DMS79 (cell line): ENCODE measurements around the gene FAM210B.
"Not testable (repeated sequence)": the region's sequence is repeated elsewhere in the genome, so short reads cannot be mapped to it uniquely, and the experiment has no call there.

Experiments
- DNase-seq: peaks from one replicate; lab custom pipeline; 2025; lab: John Stamatoyannopoulos, UW

Gene FAM210B

DNA sequence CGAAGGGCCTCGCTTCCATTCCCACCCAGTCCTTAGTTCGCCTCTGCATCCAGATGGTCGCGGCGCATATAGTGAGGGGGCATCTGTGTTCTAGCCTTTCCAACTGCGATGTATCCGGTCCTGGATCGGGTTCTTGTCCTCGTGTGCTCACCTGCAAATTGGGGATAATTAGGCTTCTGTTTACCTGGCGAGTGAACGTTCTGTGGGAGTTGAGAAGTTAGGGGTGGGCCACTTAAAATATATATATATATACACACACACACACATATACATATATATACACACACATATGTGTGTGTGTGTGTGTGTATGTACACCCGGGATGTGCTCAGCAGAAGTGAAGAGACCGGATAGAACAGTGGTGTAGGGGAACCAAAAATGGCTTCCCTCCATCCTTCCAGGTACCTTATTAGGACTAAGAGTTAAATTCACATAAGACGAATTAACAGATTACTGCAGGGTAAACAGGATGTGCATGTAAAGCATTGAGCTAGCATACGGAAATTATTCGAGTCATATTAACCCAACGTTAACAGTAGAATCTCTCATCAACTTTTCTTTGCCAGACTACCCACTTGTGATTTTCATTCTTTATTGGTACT is 34.2 kb downstream of the FAM210B start:
- DNase-seq = no peak

DNA sequence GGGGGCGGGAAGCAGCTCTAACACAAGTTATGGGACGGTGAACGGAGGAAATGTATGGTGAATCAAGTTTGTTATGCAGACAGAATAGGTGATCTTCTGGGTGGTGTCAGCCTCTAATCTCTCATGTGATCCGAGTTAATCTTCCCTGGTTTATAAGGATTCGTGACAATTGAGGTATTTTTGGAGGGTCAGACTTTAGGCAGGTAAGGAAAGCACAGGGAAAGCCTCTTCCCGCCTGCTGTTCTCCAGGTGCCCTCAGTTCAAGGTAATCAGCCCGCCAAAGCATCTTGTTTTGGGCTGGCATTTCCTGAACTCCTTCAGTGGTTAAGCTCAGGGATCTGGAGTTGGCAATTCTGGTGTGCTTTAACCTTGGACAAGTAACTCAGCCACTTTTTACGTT is 34.9 kb downstream of the FAM210B start:
- DNase-seq = no peak

DNA sequence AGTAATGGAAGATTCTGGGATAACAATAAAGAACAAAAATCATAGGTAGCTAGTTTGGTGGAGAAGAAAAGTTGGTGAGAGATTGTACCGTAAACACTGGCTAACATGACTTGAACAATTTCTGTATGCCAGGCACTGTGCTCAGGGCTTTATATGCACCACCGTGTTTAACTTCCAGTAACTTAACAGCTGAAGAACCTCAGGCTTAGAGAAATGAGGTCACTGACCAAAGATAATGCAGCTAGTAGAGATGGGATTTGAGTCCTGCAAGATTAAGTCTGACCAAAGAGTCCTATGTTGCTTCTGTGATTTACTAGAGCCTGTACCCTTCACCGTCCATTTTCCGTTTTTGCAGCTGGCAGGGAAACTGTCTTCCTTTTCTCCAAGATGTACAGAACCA is 36.4 kb downstream of the FAM210B start:
- no peak for DNase-seq

DNA sequence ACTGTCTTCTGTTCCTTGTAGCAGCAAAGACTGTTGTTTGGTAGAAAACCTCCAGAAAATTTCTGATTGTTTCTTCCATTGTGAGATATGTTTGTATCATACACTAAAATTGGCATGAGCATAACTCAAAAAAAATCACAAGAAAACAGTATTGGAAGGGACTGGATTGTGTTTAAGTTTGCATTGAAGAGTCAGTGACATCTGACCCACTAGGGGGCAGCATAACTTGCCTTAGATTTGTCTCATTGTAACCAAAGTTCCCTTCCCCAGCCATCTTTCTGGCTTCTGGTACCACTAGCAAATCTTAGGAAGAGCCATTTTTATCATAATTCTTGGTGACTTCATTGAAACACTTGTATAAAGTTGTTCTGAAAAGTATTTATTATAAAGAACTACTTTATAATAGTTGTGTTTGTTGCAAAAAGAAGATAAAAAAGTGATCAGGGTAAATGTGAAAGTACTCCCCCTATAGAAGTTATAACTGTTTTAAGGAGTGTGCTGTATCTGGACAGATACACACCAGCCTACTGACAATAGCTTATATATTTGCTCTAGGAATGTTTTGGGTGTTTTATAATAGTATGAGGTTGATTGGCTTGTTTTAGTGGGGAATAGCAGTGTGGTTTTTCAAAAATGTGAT is 41.3 kb downstream of the FAM210B start:
- DNase-seq = no peak

DNA sequence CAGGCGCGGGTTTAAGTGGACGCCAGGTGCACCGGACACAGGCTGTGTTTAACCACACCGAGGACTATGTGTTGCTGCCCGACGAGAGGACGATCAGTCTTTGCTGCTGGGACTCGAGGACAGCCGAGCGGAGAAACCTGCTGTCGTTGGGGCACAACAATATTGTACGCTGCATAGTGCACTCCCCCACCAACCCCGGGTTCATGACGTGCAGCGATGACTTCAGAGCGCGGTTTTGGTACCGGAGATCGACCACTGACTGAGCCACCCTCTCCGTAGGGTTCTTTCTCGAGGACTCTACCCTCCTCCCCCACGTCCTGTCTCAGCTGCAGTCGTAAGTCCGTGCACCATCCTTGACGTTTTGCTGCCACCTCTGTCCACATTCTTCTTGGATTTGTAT is 44.7 kb downstream of the FAM210B start:
- DNase-seq = no peak

DNA sequence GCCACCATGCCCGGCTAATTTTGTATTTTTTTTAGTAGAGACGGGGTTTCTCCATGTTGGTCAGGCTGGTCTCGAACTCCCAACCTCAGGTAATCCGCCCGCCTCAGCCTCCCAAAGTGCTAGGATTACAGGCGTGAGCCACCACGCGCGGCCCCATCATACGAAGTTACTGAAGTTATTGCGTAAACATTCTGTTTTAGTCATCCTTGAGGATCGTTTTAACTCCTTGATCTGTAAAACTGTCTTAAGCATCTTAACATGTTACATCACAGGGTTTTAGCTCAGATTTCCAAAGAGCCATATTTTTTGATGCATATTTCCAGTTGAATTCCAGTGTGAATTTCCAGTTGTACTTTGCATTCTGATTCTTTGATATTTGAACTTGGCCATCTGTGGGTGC is 46.6 kb downstream of the FAM210B start:
- DNase-seq = not testable (repeated sequence)

DNA sequence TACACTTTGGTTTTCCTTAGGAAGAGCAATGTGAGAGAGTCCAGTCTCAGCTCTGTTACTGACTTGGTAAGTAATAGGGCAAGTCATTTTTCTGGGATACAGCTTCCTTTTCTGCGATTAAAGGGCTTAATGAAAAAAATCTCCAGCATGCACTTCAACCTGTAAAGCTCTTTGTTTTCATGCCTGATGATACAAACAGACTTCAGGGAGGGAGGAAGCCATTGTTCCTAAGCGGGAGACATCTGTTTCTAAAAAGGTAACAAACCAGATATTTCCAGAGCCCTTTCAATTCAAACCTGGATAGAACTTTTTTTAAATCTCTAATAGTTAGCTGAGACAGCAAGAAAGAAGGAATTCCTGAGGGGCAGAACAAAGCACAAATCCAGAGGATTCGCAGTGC is 48.1 kb downstream of the FAM210B start:
- DNase-seq = no peak

DNA sequence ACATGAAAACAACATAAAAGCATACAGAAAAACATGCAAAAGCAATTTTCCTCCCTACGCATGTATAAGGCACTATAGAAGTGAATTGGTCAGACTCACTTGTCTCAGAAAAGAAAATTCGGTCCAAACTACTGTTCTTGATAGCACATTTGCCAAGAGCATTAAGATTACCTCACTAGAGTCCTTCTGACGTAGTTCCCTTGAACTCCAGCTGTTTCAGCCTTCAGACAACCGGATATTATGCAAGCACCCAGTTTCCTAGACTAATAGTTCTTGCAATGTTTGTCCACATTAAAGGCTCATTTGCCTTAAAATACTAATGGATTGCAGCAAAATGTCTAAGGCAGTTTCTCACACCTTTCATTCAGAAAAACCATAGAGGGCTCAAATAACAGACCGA is 50.7 kb downstream of the FAM210B start:
- DNase-seq = no peak

DNA sequence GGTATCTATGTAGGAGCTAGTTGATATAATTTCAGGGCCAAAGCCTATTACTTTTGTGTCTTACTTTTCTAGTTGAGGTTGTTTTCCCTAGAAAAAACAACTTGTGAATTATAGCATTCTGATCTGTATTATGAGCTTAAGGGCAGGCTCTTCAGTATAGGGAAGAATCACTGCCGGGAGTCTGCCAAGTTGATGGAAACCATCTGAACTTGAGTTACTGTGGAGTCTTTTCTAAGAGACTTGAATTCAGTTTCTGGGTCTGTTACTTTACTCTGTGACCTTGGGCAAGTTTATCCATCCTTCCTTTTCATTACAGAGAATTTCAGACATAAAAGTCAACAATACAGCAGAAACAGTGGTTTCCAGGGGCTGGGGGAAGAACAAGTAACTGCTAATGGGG is 51.2 kb downstream of the FAM210B start:
- DNase-seq = no peak

DNA sequence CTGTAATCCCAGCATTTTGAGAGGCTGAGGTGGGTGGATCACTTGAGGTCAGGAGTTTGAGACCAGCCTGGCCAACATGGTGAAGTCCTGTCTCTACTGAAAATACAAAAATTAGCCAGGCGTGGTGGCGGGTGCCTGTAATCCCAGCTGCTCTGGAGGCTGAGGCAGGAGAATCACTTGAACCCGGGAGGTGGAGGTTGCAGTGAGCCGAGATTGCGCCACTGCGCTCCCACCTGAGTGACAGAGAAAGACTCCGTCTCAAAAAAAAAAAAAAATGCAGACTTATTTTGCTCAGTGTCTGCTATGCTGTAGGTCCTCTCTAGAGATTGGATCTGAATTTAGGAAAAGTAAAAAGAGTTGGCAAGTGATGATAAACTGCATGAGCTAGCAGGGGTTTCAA is 52.5 kb downstream of the FAM210B start:
- not testable (repeated sequence) for DNase-seq

DNA sequence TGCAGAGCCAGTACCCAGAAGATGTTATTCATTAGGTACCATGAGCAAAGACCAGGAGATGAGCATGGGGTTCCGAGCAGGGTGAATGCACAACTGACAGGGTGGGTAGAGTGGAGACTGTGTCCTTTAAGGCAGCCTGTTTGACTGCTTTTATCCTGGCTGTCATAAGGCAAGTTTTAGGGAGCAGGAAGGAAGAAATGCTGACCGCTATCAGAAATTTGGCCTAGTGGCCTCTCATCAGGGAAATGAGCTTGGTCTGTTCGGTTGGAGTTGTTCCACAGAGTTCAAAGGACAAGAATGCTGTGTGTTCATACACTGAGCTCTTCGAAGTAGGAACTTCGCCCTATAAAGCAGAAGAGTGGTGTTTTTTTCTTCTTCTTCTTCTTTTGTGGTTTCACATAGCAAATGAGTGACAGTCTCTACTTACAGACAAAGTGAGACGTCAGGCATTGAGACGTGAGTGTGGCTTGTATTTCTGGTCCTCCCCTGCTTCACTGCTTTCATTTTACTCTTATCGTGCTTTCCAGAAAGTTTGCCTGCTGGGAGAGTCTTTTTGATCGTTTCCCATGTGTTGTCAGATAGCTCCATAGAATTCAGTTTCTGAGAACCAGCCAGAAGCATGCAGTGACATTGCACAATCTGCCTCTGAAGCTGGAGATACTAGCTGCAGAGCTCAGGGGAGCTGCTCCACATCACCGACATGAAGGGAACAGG is 53.1 kb downstream of the FAM210B start, which contains the start of gene CASS4:
Gene CASS4, plus strand, starts transcription at position 502 of the 714 bp plus-strand sequence. Its CDS starts 199 bp downstream, at position 701.
- DNase-seq = no peak

DNA sequence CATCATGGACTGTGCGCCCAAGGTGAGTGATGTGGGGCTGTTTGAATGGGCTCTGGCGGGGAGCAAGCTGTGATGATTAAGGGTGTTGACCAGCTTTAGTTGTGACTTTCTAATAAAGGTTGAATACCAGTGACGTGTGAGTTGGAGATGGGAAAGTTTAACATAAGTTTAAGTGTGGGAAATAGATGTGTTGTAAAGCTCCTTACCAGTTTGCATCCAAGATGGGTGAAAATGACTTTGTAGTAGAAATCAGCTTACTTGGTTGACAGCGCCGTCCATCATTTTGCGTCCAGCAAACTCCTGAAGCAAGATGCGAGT is 53.7 kb downstream of the FAM210B start:
- no peak for DNase-seq

DNA sequence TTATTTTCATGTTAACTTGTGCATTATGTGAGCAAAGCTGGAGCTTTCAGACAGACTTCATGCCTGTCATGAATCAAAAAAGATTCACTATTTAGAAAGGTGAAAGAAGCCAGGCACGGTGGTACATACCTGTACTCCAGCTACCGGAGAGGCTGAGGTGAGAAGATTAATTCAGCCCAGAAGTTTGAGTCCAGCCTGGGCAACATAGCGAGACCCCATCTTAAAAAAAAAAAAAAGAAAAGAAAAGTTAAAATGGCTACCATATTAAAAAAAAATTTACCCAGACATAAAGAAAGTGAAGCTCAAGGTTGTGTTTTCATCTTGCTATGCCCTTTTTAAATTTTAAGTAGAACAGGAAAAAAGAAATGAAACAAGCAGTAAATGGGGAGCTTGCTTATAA is 54.2 kb downstream of the FAM210B start:
- DNase-seq = no peak

DNA sequence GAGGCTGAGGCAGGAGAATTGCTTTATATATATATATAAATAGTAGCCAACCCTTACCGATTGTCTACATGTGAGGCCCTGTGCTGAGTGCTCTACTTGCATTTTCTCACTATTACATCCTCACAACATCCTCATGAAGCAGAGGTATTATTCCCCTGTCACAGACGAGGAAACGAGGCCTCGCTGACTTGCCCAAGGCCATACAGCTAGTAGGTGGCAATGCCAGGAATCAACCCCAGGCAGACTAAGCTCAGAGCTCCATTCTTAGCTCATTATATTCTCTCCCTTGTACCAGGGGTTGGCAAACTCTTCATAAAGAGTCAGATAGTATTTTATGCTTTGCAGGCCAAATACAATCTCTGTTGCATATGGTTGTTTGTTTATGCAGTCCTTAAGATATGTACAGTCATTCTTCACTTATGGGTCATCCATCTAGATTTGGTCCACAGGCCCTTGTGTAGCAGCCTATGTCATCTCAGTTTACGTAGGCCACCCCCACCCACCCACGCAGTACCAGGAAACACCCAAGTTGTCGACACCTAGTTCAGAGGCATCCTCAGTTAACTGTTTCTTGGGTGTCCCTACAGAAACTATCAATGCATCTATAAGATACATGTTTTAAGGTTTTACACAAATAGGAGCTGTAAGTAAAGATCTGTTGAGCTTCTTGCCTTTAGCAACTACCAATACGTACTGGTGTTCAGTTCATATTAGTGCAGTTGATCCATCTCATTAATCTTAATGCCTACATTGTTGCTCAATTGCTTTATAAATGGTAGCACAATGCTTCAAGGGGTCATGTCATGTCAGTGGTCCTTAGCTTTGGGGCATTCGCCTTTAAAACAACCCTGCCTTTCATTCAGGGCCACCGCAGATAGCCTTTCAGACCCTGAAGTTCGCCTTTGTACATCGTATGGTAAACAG is 56.3 kb downstream of the FAM210B start:
- no peak for DNase-seq

DNA sequence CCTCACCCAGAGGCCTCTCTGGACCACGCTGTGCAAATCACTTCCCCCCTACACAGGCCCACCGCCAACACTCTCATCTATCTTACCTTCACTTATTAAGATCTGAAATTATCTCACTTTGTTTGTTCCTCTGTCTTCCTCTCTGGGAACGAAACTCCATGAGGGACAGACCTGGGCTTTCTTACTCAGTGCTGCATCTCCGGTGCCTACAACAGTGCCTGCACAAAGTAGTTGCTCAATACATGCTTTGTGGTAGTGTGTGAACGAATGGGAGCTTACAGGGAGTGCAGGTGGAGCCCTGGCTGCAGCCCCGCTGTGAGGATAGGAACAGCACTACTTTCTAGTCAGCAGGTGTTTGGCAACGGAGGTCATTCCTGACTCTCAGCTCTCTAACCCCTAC is 58.6 kb downstream of the FAM210B start:
- DNase-seq = no peak

DNA sequence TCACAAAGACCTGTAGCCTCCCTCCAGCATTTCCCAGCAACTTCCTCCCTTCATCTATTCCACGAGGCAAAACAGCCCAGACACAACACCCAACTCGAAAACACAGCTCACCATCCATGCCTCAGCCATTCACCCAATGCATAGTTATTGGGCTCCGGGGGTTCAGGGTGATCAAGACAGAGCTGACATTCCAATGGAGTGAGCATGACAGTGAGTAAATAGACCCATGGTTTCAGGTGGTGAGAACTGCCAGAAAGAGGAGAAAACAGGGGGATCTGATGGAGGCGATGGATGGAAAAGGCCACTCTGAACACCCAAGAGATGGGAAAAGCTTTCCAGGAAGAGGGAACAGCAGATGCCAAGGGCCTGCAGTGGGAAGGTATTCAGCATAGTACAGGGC is 59.1 kb downstream of the FAM210B start:
- no peak for DNase-seq
